ENCODE results near the gene DNAJC11.

DNAJC11 gene

GRCh38 chr1:6592865-6593593, 108.6 kb downstream of the DNAJC11 start:
- TF ChIP-seq CTCF (IDR thresholded peaks at IDR 0.05), result no peak
- no peaks in the 10 kb centered on the region for H3K9me3 ChIP-seq
- peaks cover 60 to 63% of the 10 kb centered on the region in 2 experiments for H3K4me1 ChIP-seq (ENCODE audit: control insufficient read depth in 1 of 2, insufficient read depth in 1 of 2, low read depth in 1 of 2, low read length in 1 of 2)
- peak overlapping the region; percentile 80 for H3K27ac ChIP-seq
- no peaks in the 10 kb centered on the region for H3K27me3 ChIP-seq
- peaks cover 100% of the 10 kb centered on the region for H3K36me3 ChIP-seq
- H3K4me3 ChIP-seq (ENCODE audit: low read depth in 1 of 2, low read length in 1 of 2), result no peak overlapping the region

GRCh38 chr1:6592441-6592840, 109.2 kb downstream of the DNAJC11 start:
- Histone ChIP-seq H3K36me3 (peaks cover 100% of the 10 kb centered on the region), H3K4me1 (ENCODE audit: control insufficient read depth in 1 of 2, insufficient read depth in 1 of 2, low read depth in 1 of 2, low read length in 1 of 2) (peaks cover 54 to 57% of the 10 kb centered on the region in 2 experiments), H3K4me3 (ENCODE audit: low read depth in 1 of 2, low read length in 1 of 2) (no peak overlapping the region), H3K9me3 (no peaks in the 10 kb centered on the region), H3K27ac (peak overlapping the region; percentile 80), H3K27me3 (no peaks in the 10 kb centered on the region)
- TF ChIP-seq CTCF (IDR thresholded peaks at IDR 0.05), result no peak

- peak overlapping the region; percentile 80 for H3K27ac ChIP-seq
- peak overlapping the region in 1 of 2 experiments; percentile 24 for H3K4me3 ChIP-seq (ENCODE audit: low read depth in 1 of 2, low read length in 1 of 2)
Measured at GRCh38 chr1:6591644-6592043, 110.0 kb downstream of the DNAJC11 start.

GRCh38 chr1:6591222-6591621, 110.4 kb downstream of the DNAJC11 start:
- Histone ChIP-seq H3K27me3 (no peaks in the 10 kb centered on the region), H3K36me3 (peaks cover 100% of the 10 kb centered on the region), H3K27ac (peak overlapping the region; percentile 80), H3K4me1 (ENCODE audit: control insufficient read depth in 1 of 2, insufficient read depth in 1 of 2, low read depth in 1 of 2, low read length in 1 of 2) (peaks cover 43 to 45% of the 10 kb centered on the region in 2 experiments), H3K9me3 (no peaks in the 10 kb centered on the region), H3K4me3 (ENCODE audit: low read depth in 1 of 2, low read length in 1 of 2) (peak overlapping the region; percentile 15 to 24)
- no peak for TF ChIP-seq CTCF (IDR thresholded peaks at IDR 0.05)

More at GRCh38 chr1:6591644-6592043, 110.0 kb downstream of the DNAJC11 start:
- Histone ChIP-seq H3K27me3 (no peaks in the 10 kb centered on the region), H3K4me1 (ENCODE audit: control insufficient read depth in 1 of 2, insufficient read depth in 1 of 2, low read depth in 1 of 2, low read length in 1 of 2) (peaks cover 46 to 49% of the 10 kb centered on the region in 2 experiments), H3K36me3 (peaks cover 100% of the 10 kb centered on the region), H3K9me3 (no peaks in the 10 kb centered on the region)
- TF ChIP-seq CTCF (IDR thresholded peaks at IDR 0.05), result no peak

- Histone ChIP-seq H3K27me3 (no peaks in the 10 kb centered on the region), H3K27ac (peak overlapping the region; percentile 80), H3K4me1 (ENCODE audit: control insufficient read depth in 1 of 2, insufficient read depth in 1 of 2, low read depth in 1 of 2, low read length in 1 of 2) (peaks cover 32 to 35% of the 10 kb centered on the region in 2 experiments), H3K9me3 (no peaks in the 10 kb centered on the region), H3K4me3 (ENCODE audit: low read depth in 1 of 2, low read length in 1 of 2) (no peak overlapping the region), H3K36me3 (peaks cover 99% of the 10 kb centered on the region)
- no peak for TF ChIP-seq CTCF (IDR thresholded peaks at IDR 0.05)
Measured at GRCh38 chr1:6590046-6590445, 111.6 kb downstream of the DNAJC11 start.
